Left lung (tissue), 10 donors: ENCODE data around the gene ADGRA1. TPM values are rescaled to one million over a fixed set of nuclear protein-coding genes. Genes with fewer than 3 reads are reported as not detected.
"Not testable (repeated sequence)": the region's sequence is repeated elsewhere in the genome, so short reads cannot be mapped to it uniquely, and the experiment has no call there.

Source experiments
- ATAC-seq: fragments of 200-7000 bp; cut with Tn5 transposase; one replicate; pipeline ENCODE4 v1.9.1; 2020; ENCODE audit warnings: moderate library complexity
- DNase-seq, 4 donors: peaks; one replicate each; pipeline ENCODE4 v3.0.0-alpha.2; 2013 to 2020
- H3K27ac ChIP-seq, 2 donors: fragments of 200-600 bp; sonication (generic) in 1 of 2; one replicate each; pipeline versions ENCODE4 v1.5.0 to v1.8.0; 2020 to 2021
- H3K27me3 ChIP-seq, 2 donors: fragments of 200-600 bp; sonication (generic) in 1 of 2; one replicate each; pipeline versions ENCODE4 v1.5.0 to v1.8.0; 2020 to 2021
- H3K36me3 ChIP-seq, 2 donors: fragments of 200-600 bp; sonication (generic) in 1 of 2; one replicate each; pipeline versions ENCODE4 v1.5.0 to v1.8.0; 2020 to 2021
- H3K4me1 ChIP-seq, 2 donors: fragments of 200-600 bp; one replicate each; pipeline ENCODE4 v1.8.0; 2021
- H3K4me3 ChIP-seq, 2 donors: fragments of 200-600 bp; sonication (generic) in 1 of 2; one replicate each; pipeline versions ENCODE4 v1.5.0 to v1.8.0; 2020 to 2021; ENCODE audit warnings: mild to moderate bottlenecking in 1 of 2
- H3K9me3 ChIP-seq, 2 donors: fragments of 200-600 bp; sonication (generic) in 1 of 2; one replicate each; pipeline versions ENCODE4 v1.5.0 to v1.8.0; 2020 to 2021
- CTCF ChIP-seq, 2 donors: fragments of 200-600 bp; sonication (generic) in 1 of 2; IDR thresholded peaks; one replicate each; pipeline versions ENCODE4 v1.5.0 to v1.8.0; 2021; ENCODE audit warnings: antibody characterized with exemption in 2 of 2
- intact Hi-C, 2 donors: fragments of 100-400 bp; cut with DNase I; formaldehyde crosslinking; loops; one replicate each; pipeline versions ENCODE4 v1.11.2 to v1.14.2; 2022
- polyA plus RNA-seq, 6 donors: library from polyadenylated mRNA; unstranded; fragments of 120-200 nt; gene quantifications; one replicate each; pipeline ENCODE4 v1.2.1, GENCODE V29; 2013; ENCODE audit not compliant: insufficient read length in 6 of 6
- total RNA-seq, 2 donors: library from RNA; stranded (reverse); fragmentation: NEBNext Ultra II Directional; extraction: Animal tissue kit (Norgen Biotek cat#: 25700); gene quantifications; one replicate each; pipeline ENCODE4 v1.2.1, GENCODE V29; 2021
- donor health status: DM: no; HTN: yes; CAD: no.
- donor health status: DM: no; HTN: no; CAD: no.

ADGRA1 gene
- total and polyA plus RNA-seq, 8 donors: 0.07 to 0.24 (median 0.09) TPM; not detected in 1

- H3K27me3 ChIP-seq: peaks cover 0 to 84% of the 10 kb centered on the region in 2 donors
- H3K27ac ChIP-seq: no peak overlapping the region
- no peak for TF ChIP-seq CTCF (IDR thresholded peaks at IDR 0.05)
- intact Hi-C loops: no loop called here
- DNase-seq (no peak), ATAC-seq (no peak)
- H3K4me3 ChIP-seq: no peak overlapping the region
- H3K9me3 ChIP-seq: no peaks in the 10 kb centered on the region
- H3K4me1 ChIP-seq: no peaks in the 10 kb centered on the region
- H3K36me3 ChIP-seq: no peaks in the 10 kb centered on the region
Observed at GRCh38 chr10:133048926-133049325, 38.8 kb upstream of the ADGRA1 start.

GRCh38 chr10:133049639-133050038 lies 38.1 kb upstream of the ADGRA1 start:
- no peak for ATAC-seq
- no peaks in the 10 kb centered on the region for H3K9me3 ChIP-seq
- H3K27ac ChIP-seq: no peak overlapping the region
- intact Hi-C loops: no loop called here
- DNase-seq: no peak
- no peak for TF ChIP-seq CTCF (IDR thresholded peaks at IDR 0.05)
- H3K27me3 ChIP-seq: peaks cover 0 to 84% of the 10 kb centered on the region in 2 donors
- no peaks in the 10 kb centered on the region for H3K36me3 ChIP-seq
- no peak overlapping the region for H3K4me3 ChIP-seq
- H3K4me1 ChIP-seq: no peaks in the 10 kb centered on the region

- intact Hi-C loops: no loop called here
- Histone ChIP-seq H3K4me1 (no peaks in the 10 kb centered on the region), H3K9me3 (no peaks in the 10 kb centered on the region), H3K27ac (no peak overlapping the region), H3K4me3 (no peak overlapping the region), H3K36me3 (no peaks in the 10 kb centered on the region), H3K27me3 (peaks cover 0 to 85% of the 10 kb centered on the region in 2 donors)
- ATAC-seq: no peak
- DNase-seq: no peak
- TF ChIP-seq CTCF (IDR thresholded peaks at IDR 0.05): no peak
Observed at GRCh38 chr10:133050371-133050770, 37.4 kb upstream of the ADGRA1 start.

GRCh38 chr10:133052076-133052475 lies 35.6 kb upstream of the ADGRA1 start:
- intact Hi-C loops: no loop called here
- no peak for ATAC-seq
- no peak for TF ChIP-seq CTCF (IDR thresholded peaks at IDR 0.05)
- no peaks in the 10 kb centered on the region for H3K36me3 ChIP-seq
- no peak overlapping the region for H3K27ac ChIP-seq
- no peaks in the 10 kb centered on the region for H3K4me1 ChIP-seq
- H3K4me3 ChIP-seq: no peak overlapping the region
- no peaks in the 10 kb centered on the region for H3K9me3 ChIP-seq
- no peak for DNase-seq
- peaks cover 0 to 85% of the 10 kb centered on the region in 2 donors for H3K27me3 ChIP-seq

GRCh38 chr10:133053527-133054133 lies 34.1 kb upstream of the ADGRA1 start:
- H3K27ac ChIP-seq, ATAC-seq, DNase-seq, H3K36me3 ChIP-seq, H3K4me1 ChIP-seq, intact Hi-C loops, H3K4me3 ChIP-seq, H3K9me3 ChIP-seq: not testable (repeated sequence)
- peaks cover 0 to 74% of the 10 kb centered on the region in 2 donors for H3K27me3 ChIP-seq

- Histone ChIP-seq H3K4me3 (no peak overlapping the region), H3K4me1 (no peaks in the 10 kb centered on the region), H3K27me3 (peaks cover 0 to 68% of the 10 kb centered on the region in 2 donors), H3K27ac (no peak overlapping the region), H3K36me3 (no peaks in the 10 kb centered on the region), H3K9me3 (no peaks in the 10 kb centered on the region)
- intact Hi-C loops: no loop called here
- TF ChIP-seq CTCF (IDR thresholded peaks at IDR 0.05): no peak
- DNase-seq (peak in 1 of 4 donors; percentile 34), ATAC-seq (no peak)
Observed at GRCh38 chr10:133055470-133055869, 32.3 kb upstream of the ADGRA1 start.
